ENCODE data around the gene ADGRG1.

Gene ADGRG1

GRCh38 chr16:57700781-57701551 is 72.5 kb downstream of the ADGRG1 start:
- H2AFZ ChIP-seq (ENCODE audit: low read length) = no peak overlapping the region
- no peak for TF ChIP-seq EZH2phosphoT487 (IDR thresholded peaks at IDR 0.05; ENCODE audit: low read length)
- no peak for TF ChIP-seq EZH2 (optimal IDR thresholded peaks at IDR 0.05; ENCODE audit: low read depth, low read length)
- TF ChIP-seq CTCF (IDR thresholded peaks at IDR 0.05; ENCODE audit: low read length) = no peak
- H4K20me1 ChIP-seq (ENCODE audit: insufficient read depth, low read length) = no peaks in the 10 kb centered on the region
- H3K27me3 ChIP-seq (replicated peaks; ENCODE audit: insufficient read depth, low read length) = 0 out of 2 replicates have a peak, but pooled peaks cover 7% of the 10 kb centered on the region
- H3K9ac ChIP-seq (ENCODE audit: low read length) = no peak overlapping the region
- H3K36me3 ChIP-seq (replicated peaks; ENCODE audit: insufficient read depth, low read length) = no peaks in the 10 kb centered on the region
- no peaks in the 10 kb centered on the region for H3K4me1 ChIP-seq (ENCODE audit: low read length)
- no peaks in the 10 kb centered on the region for H3K9me2 ChIP-seq (replicated peaks; ENCODE audit: insufficient read depth, low read length)
- H3K9me3 ChIP-seq (replicated peaks; ENCODE audit: insufficient read depth, low read length) = no peaks in the 10 kb centered on the region
- H3K4me3 ChIP-seq (ENCODE audit: low read length) = no peak overlapping the region
- H3K4me2 ChIP-seq (ENCODE audit: low read depth, low read length) = no peak overlapping the region
- H3K79me2 ChIP-seq (ENCODE audit: low read length) = no peaks in the 10 kb centered on the region
- H3F3A ChIP-seq (ENCODE audit: insufficient read depth, low read length) = no peaks in the 10 kb centered on the region
- H3K27ac ChIP-seq (ENCODE audit: low read length) = no peak overlapping the region
- DNase-seq = no peak

DNA sequence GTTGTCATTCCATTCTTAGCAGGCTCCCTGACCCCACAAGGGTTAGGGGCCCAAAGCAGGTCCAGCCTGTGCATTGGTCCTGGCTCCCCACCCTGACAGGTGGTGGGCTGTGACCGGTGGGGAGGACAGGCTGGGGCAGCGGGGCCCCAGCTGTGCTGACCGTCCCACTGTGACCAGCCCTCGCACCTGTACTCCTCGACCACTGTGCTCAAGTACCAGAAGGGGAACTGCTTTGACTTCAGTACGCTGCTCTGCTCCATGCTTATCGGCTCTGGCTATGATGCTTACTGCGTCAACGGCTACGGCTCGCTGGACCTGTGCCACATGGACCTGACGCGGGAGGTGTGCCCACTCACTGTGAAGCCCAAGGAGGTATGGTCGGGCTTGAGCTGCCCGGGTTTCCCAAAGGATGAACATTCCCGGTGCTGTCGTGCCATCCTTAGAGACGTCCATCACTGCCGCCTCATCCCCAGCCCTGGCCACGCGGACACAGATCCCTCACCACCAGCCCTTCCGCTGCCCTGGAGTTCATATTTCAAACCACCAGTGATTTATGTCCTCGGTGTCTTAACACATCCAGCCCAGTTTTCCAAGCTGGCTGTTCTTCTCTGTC is 73.4 kb downstream of the ADGRG1 start:
- no peak for DNase-seq
- H2AFZ ChIP-seq (ENCODE audit: low read length) = no peak overlapping the region
- H3K4me3 ChIP-seq (ENCODE audit: low read length) = no peak overlapping the region

DNA sequence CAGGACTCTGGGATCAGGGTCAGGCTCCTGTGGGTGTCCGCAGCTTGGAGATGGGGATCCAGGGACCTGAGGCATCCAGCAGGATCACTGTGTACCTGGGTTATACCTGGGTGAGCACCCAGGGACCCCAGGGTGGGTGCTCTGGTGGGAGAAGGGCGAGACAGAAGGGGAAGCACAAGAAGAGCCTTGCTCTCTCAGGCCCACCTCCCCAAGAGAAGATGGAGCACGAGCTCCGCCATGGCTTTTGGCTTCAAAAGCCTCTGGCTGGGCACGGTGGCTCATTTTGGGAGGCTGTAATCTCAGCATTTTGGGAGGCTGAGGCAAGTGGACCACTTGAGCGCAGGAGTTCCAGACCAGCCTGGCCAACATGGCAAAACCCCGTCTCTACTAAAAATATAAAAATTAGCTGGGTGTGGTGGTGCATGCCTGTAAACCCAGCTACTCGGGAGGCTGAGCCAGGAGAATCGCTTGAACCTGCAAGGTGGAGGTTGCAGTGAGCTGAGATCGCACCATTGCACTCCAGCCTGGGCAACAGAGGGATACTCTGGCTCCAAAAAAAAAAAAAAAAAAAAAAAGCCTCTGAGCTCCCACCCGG is 75.1 kb downstream of the ADGRG1 start:
- no peak overlapping the region for H3K4me2 ChIP-seq (ENCODE audit: low read depth, low read length)
- TF ChIP-seq CTCF (IDR thresholded peaks at IDR 0.05; ENCODE audit: low read length) = no peak
- no peak for TF ChIP-seq EZH2 (optimal IDR thresholded peaks at IDR 0.05; ENCODE audit: low read depth, low read length)
- TF ChIP-seq EZH2phosphoT487 (IDR thresholded peaks at IDR 0.05; ENCODE audit: low read length) = no peak
- H3K27me3 ChIP-seq (replicated peaks; ENCODE audit: insufficient read depth, low read length) = 0 out of 2 replicates have a peak, but pooled peaks cover 7% of the 10 kb centered on the region
- H3K4me3 ChIP-seq (ENCODE audit: low read length) = no peak overlapping the region
- no peaks in the 10 kb centered on the region for H3K9me3 ChIP-seq (replicated peaks; ENCODE audit: insufficient read depth, low read length)
- H4K20me1 ChIP-seq (ENCODE audit: insufficient read depth, low read length) = no peaks in the 10 kb centered on the region
- no peak overlapping the region for H3K9ac ChIP-seq (ENCODE audit: low read length)
- H3K79me2 ChIP-seq (ENCODE audit: low read length) = no peaks in the 10 kb centered on the region
- no peaks in the 10 kb centered on the region for H3F3A ChIP-seq (ENCODE audit: insufficient read depth, low read length)
- DNase-seq = no peak
- no peaks in the 10 kb centered on the region for H3K4me1 ChIP-seq (ENCODE audit: low read length)
- H3K9me2 ChIP-seq (replicated peaks; ENCODE audit: insufficient read depth, low read length) = no peaks in the 10 kb centered on the region
- no peak overlapping the region for H3K27ac ChIP-seq (ENCODE audit: low read length)
- no peak overlapping the region for H2AFZ ChIP-seq (ENCODE audit: low read length)
- no peaks in the 10 kb centered on the region for H3K36me3 ChIP-seq (replicated peaks; ENCODE audit: insufficient read depth, low read length)

More for the DNA sequence above, 73.4 kb downstream of the ADGRG1 start:
- Histone ChIP-seq H3K9me3 (replicated peaks; ENCODE audit: insufficient read depth, low read length) (no peaks in the 10 kb centered on the region), H3F3A (ENCODE audit: insufficient read depth, low read length) (no peaks in the 10 kb centered on the region), H3K79me2 (ENCODE audit: low read length) (no peaks in the 10 kb centered on the region), H3K4me1 (ENCODE audit: low read length) (no peaks in the 10 kb centered on the region), H3K36me3 (replicated peaks; ENCODE audit: insufficient read depth, low read length) (no peaks in the 10 kb centered on the region), H3K9ac (ENCODE audit: low read length) (no peak overlapping the region), H3K9me2 (replicated peaks; ENCODE audit: insufficient read depth, low read length) (no peaks in the 10 kb centered on the region), H4K20me1 (ENCODE audit: insufficient read depth, low read length) (no peaks in the 10 kb centered on the region), H3K4me2 (ENCODE audit: low read depth, low read length) (no peak overlapping the region), H3K27ac (ENCODE audit: low read length) (no peak overlapping the region), H3K27me3 (replicated peaks; ENCODE audit: insufficient read depth, low read length) (0 out of 2 replicates have a peak, but pooled peaks cover 7% of the 10 kb centered on the region)
- TF ChIP-seq CTCF (IDR thresholded peaks at IDR 0.05; ENCODE audit: low read length) = no peak
- TF ChIP-seq EZH2 (optimal IDR thresholded peaks at IDR 0.05; ENCODE audit: low read depth, low read length) = no peak
- TF ChIP-seq EZH2phosphoT487 (IDR thresholded peaks at IDR 0.05; ENCODE audit: low read length) = no peak
